Sigmoid colon (tissue), 7 donors: Measurements from ENCODE around the gene SCAI. TPM values are rescaled to one million over a fixed set of nuclear protein-coding genes. Genes with fewer than 3 reads are reported as not detected.

Source experiments
- DNase-seq: peaks from one replicate; pipeline ENCODE4 v3.0.0-alpha.2; 2019
- H3K27ac ChIP-seq, 4 donors: fragments of 200-600 bp; sonication (generic); one replicate each; pipeline ENCODE4 v1.5.1; 2016 to 2019; ENCODE audit warnings: mild to moderate bottlenecking in 1 of 4
- H3K27me3 ChIP-seq, 3 donors: fragments of 200-600 bp; sonication (generic); one replicate each; pipeline ENCODE4 v1.5.1; 2019; ENCODE audit warnings: mild to moderate bottlenecking in 1 of 3
- H3K36me3 ChIP-seq, 4 donors: fragments of 200-600 bp; sonication (generic); one replicate each; pipeline ENCODE4 v1.5.1; 2016 to 2019
- H3K4me1 ChIP-seq, 4 donors: fragments of 200-600 bp; sonication (generic); one replicate each; pipeline ENCODE4 v1.5.1; 2017 to 2019
- H3K4me3 ChIP-seq, 4 donors: fragments of 200-600 bp; sonication (generic); one replicate each; pipeline ENCODE4 v1.5.1; 2017 to 2019; ENCODE audit warnings: mild to moderate bottlenecking in 2 of 4, moderate library complexity in 1 of 4
- H3K9me3 ChIP-seq, 4 donors: fragments of 200-600 bp in 3 of 4; sonication (generic) in 3 of 4; one replicate each; pipeline versions ENCODE4 v1.5.1 to v1.6.1; 2013 to 2019
- CTCF ChIP-seq, 4 experiments: fragments of 450-650 bp in 3 of 4; fragments of 200-600 bp in 1 of 4; IDR thresholded peaks; one replicate each; pipeline ENCODE4 v1.5.1; 2016 to 2019; ENCODE audit warnings: antibody characterized with exemption in 4 of 4, mild to moderate bottlenecking in 3 of 4, moderate library complexity in 2 of 4
- EP300 ChIP-seq, 4 donors: sonication (generic); formaldehyde crosslinking; IDR thresholded peaks; one replicate each; pipeline ENCODE4 v1.6.1; 2017; ENCODE audit warnings: antibody characterized with exemption in 4 of 4
- POLR2A ChIP-seq, 2 donors: fragments of 450-650 bp; IDR thresholded peaks; one replicate each; pipeline ENCODE4 v1.6.1; 2016; ENCODE audit warnings: antibody characterized with exemption in 2 of 2, mild to moderate bottlenecking in 2 of 2, moderate library complexity in 2 of 2
- POLR2AphosphoS5 ChIP-seq, 4 donors: sonication (generic); formaldehyde crosslinking; IDR thresholded peaks; one replicate each; pipeline ENCODE4 v1.6.1; 2017; ENCODE audit warnings: antibody characterized with exemption in 4 of 4
- WGBS, 2 donors: extraction: QIAGEN DNeasy Blood & Tissue Kit; methylation state at CpG; one replicate each; pipeline ENCODE4 v1.1.7; 2013; 5-methylcytosine and 5-hydroxymethylcytosine counted together
- intact Hi-C: fragments of 100-400 bp; cut with DNase I; formaldehyde crosslinking; loops from one replicate; pipeline ENCODE4 v1.15.1; 2023
- polyA plus RNA-seq, 3 donors: library from polyadenylated mRNA; stranded (reverse); fragments of 200-250 nt; gene quantifications; one replicate each; pipeline ENCODE4 v1.2.3, GENCODE V29; 2013
- total RNA-seq, 4 donors: library from RNA; depleted of rRNA; stranded (reverse); fragments of >200 nt; gene quantifications; one replicate each; pipeline ENCODE4 v1.1.0, GENCODE V29; 2016
- donor health status: healthy with polysubstance abuse.
- donor health status: Bipolar disorder and iron deficiency.
- donor health status: healthy.

Gene SCAI
- total and polyA plus RNA-seq, 7 donors = under 0.01 to 15.8 (median 5.4) TPM

GRCh38 chr9:125100822-125101221 lies 42.5 kb downstream of the SCAI start:
- Histone ChIP-seq H3K27ac (no peak overlapping the region), H3K4me1 (peaks cover 0 to 17% (median 15%) of the 10 kb centered on the region in 4 donors), H3K27me3 (no peaks in the 10 kb centered on the region), H3K4me3 (no peak overlapping the region), H3K9me3 (no peaks in the 10 kb centered on the region), H3K36me3 (no peaks in the 10 kb centered on the region)
- no peak for DNase-seq
- no peak for TF ChIP-seq POLR2A (IDR thresholded peaks at IDR 0.05)
- TF ChIP-seq POLR2AphosphoS5 (IDR thresholded peaks at IDR 0.05) = no peak
- no peak for TF ChIP-seq CTCF (IDR thresholded peaks at IDR 0.05)
- no peak for TF ChIP-seq EP300 (IDR thresholded peaks at IDR 0.05)
- intact Hi-C loops = no loop called here
- 89 to 94% methylated on average over 4 of the region's 4 CpGs for WGBS, 2 donors

- Histone ChIP-seq H3K4me3 (no peak overlapping the region), H3K27ac (no peak overlapping the region), H3K4me1 (peaks cover 0 to 23% (median 20%) of the 10 kb centered on the region in 4 donors), H3K9me3 (no peaks in the 10 kb centered on the region), H3K27me3 (no peaks in the 10 kb centered on the region), H3K36me3 (no peaks in the 10 kb centered on the region)
- DNase-seq = no peak
- TF ChIP-seq CTCF (IDR thresholded peaks at IDR 0.05) = no peak
- TF ChIP-seq POLR2A (IDR thresholded peaks at IDR 0.05) = no peak
- TF ChIP-seq EP300 (IDR thresholded peaks at IDR 0.05) = no peak
- TF ChIP-seq POLR2AphosphoS5 (IDR thresholded peaks at IDR 0.05) = no peak
- intact Hi-C loops = no loop called here
- 80 to 87% methylated on average over 3 of the region's 3 CpGs for WGBS, 2 donors
Measured at GRCh38 chr9:125099816-125100215, 43.5 kb downstream of the SCAI start.

GRCh38 chr9:125095821-125096443 lies 47.4 kb downstream of the SCAI start:
- WGBS, 2 donors = 92 to 98% methylated on average over 2 of the region's 2 CpGs

GRCh38 chr9:125091121-125091520 lies 52.2 kb downstream of the SCAI start:
- Histone ChIP-seq H3K27me3 (no peaks in the 10 kb centered on the region), H3K9me3 (no peaks in the 10 kb centered on the region), H3K36me3 (no peaks in the 10 kb centered on the region), H3K4me1 (peaks cover 0 to 10% (median 4%) of the 10 kb centered on the region in 4 donors), H3K4me3 (no peak overlapping the region), H3K27ac (no peak overlapping the region)
- intact Hi-C loops = no loop called here
- 89 to 91% methylated on average over 3 of the region's 3 CpGs for WGBS, 2 donors
- TF ChIP-seq EP300 (IDR thresholded peaks at IDR 0.05) = no peak
- no peak for TF ChIP-seq POLR2AphosphoS5 (IDR thresholded peaks at IDR 0.05)
- TF ChIP-seq POLR2A (IDR thresholded peaks at IDR 0.05) = no peak
- TF ChIP-seq CTCF (IDR thresholded peaks at IDR 0.05) = no peak
- DNase-seq = no peak

More at GRCh38 chr9:125095821-125096443, 47.4 kb downstream of the SCAI start:
- DNase-seq = no peak
- TF ChIP-seq EP300 (IDR thresholded peaks at IDR 0.05) = no peak
- TF ChIP-seq CTCF (IDR thresholded peaks at IDR 0.05) = no peak
- no peak for TF ChIP-seq POLR2AphosphoS5 (IDR thresholded peaks at IDR 0.05)
- TF ChIP-seq POLR2A (IDR thresholded peaks at IDR 0.05) = no peak
- peak overlapping the region in 1 of 4 donors; percentile 43 for H3K27ac ChIP-seq
- H3K27me3 ChIP-seq = no peaks in the 10 kb centered on the region
- peaks cover 0 to 20% (median 13%) of the 10 kb centered on the region in 4 donors for H3K4me1 ChIP-seq
- H3K36me3 ChIP-seq = no peaks in the 10 kb centered on the region
- intact Hi-C loops = no loop called here
- H3K4me3 ChIP-seq = no peak overlapping the region
- no peaks in the 10 kb centered on the region for H3K9me3 ChIP-seq

- no peak for DNase-seq
- no peaks in the 10 kb centered on the region for H3K36me3 ChIP-seq
- H3K27me3 ChIP-seq = no peaks in the 10 kb centered on the region
- no peaks in the 10 kb centered on the region for H3K9me3 ChIP-seq
- H3K4me3 ChIP-seq = no peak overlapping the region
- intact Hi-C loops = no loop called here
- no peaks in the 10 kb centered on the region for H3K4me1 ChIP-seq
- TF ChIP-seq EP300 (IDR thresholded peaks at IDR 0.05) (no peak), CTCF (IDR thresholded peaks at IDR 0.05) (no peak), POLR2AphosphoS5 (IDR thresholded peaks at IDR 0.05) (no peak), POLR2A (IDR thresholded peaks at IDR 0.05) (no peak)
- no peak overlapping the region for H3K27ac ChIP-seq
Measured at GRCh38 chr9:125089331-125089730, 54.0 kb downstream of the SCAI start.
